Right lobe of liver (tissue), 6 donors: Measurements from ENCODE around the gene KCNB1. TPM values are rescaled to one million over a fixed set of nuclear protein-coding genes. Genes with fewer than 3 reads are reported as not detected.

Experiments
- ATAC-seq, 4 donors: fragments of 200-7000 bp; cut with Tn5 transposase; one replicate each; pipeline ENCODE4 v1.9.1; 2020; ENCODE audit warnings: mild to moderate bottlenecking in 4 of 4, moderate library complexity in 4 of 4
- DNase-seq, 3 donors: peaks; one replicate each; pipeline ENCODE4 v3.0.0-alpha.2; 2020
- H3K27ac ChIP-seq, 3 donors: fragments of 200-600 bp; one replicate each; pipeline ENCODE4 v1.8.0; 2022
- H3K27me3 ChIP-seq, 2 donors: fragments of 200-600 bp; one replicate each; pipeline ENCODE4 v1.8.0; 2022
- H3K36me3 ChIP-seq, 4 donors: fragments of 200-600 bp; sonication (generic) in 1 of 4; one replicate each; pipeline versions ENCODE4 v1.5.1 to v1.8.0; 2017 to 2022; ENCODE audit warnings: control low read depth in 1 of 4
- H3K4me1 ChIP-seq, 4 donors: fragments of 200-600 bp; sonication (generic) in 1 of 4; one replicate each; pipeline versions ENCODE4 v1.5.1 to v1.8.0; 2017 to 2022; ENCODE audit warnings: control low read depth in 1 of 4
- H3K4me3 ChIP-seq, 3 donors: fragments of 200-600 bp; one replicate each; pipeline ENCODE4 v1.8.0; 2022
- H3K9me3 ChIP-seq, 4 donors: fragments of 200-600 bp; sonication (generic) in 1 of 4; one replicate each; pipeline versions ENCODE4 v1.5.1 to v1.8.0; 2017 to 2022; ENCODE audit warnings: control low read depth in 1 of 4
- CTCF ChIP-seq, 4 donors: fragments of 200-600 bp in 3 of 4; fragments of 450-650 bp in 1 of 4; IDR thresholded peaks; one replicate each; pipeline versions ENCODE4 v1.5.1 to v1.8.0; 2016 to 2022; ENCODE audit warnings: antibody characterized with exemption in 4 of 4, mild to moderate bottlenecking in 2 of 4
- POLR2A ChIP-seq: fragments of 450-650 bp; IDR thresholded peaks from one replicate; pipeline ENCODE4 v1.6.1; 2017; ENCODE audit warnings: antibody characterized with exemption, mild to moderate bottlenecking
- WGBS: methylation state at CpG from one replicate; pipeline ENCODE4 v1.1.6; 2018; ENCODE audit warnings: low coverage, low lambda C conversion rate; ENCODE audit not compliant: insufficient coverage; ENCODE audit errors: missing lambda C conversion rate; 5-methylcytosine and 5-hydroxymethylcytosine counted together
- intact Hi-C, 2 donors: fragments of 100-400 bp; cut with DNase I; formaldehyde crosslinking; loops; one replicate each; pipeline versions ENCODE4 v1.11.2 to v1.14.1; 2022
- total RNA-seq, 6 experiments: library from RNA; depleted of rRNA in 2 of 6; stranded (reverse); fragments of >200 nt in 2 of 6; fragmentation: NEBNext Ultra II Directional in 3 of 6; extraction: Animal tissue kit (Norgen Biotek cat#: 25700) in 3 of 6; gene quantifications; one replicate each; pipeline versions ENCODE4 v1.1.0 to v1.2.4, GENCODE V29; 2016 to 2023
- donor health status: DM: no; HTN: yes; CAD: no.
- donor health status: DM: no; HTN: no; CAD: no.
- donor health status: DM: no; HTN: no; CAD: no.
- donor health status: DM: no; HTN: yes; CAD: no.
- donor health status: DM: no; HTN: yes; CAD: no.

The KCNB1 gene
- total RNA-seq, 6 experiments from 2014 or later, result 1.5 to 8.2 (median 3.8) TPM

GRCh38 chr20:49508435-49509199 is 26.1 kb upstream of the KCNB1 start:
- no peaks in the 10 kb centered on the region for H3K4me1 ChIP-seq
- TF ChIP-seq CTCF (IDR thresholded peaks at IDR 0.05) (peak; percentile 56 to 62 (median 60)), POLR2A (no peak)
- WGBS, result 24% methylated on average over 6 of the region's 14 CpGs
- H3K36me3 ChIP-seq, result no peaks in the 10 kb centered on the region
- intact Hi-C loops, result loop anchor here in 1 of 2 donors (5.0 kb wide), 1 partner anchor 176 kb away; no protein-coding TSS in a partner anchor
- ATAC-seq (peak; percentile 44 to 67 (median 60)), DNase-seq (no peak)
- no peaks in the 10 kb centered on the region for H3K9me3 ChIP-seq
- H3K4me3 ChIP-seq, result no peak overlapping the region
- H3K27me3 ChIP-seq, result no peaks in the 10 kb centered on the region
- no peak overlapping the region for H3K27ac ChIP-seq

- 67% methylated on average over 12 of the region's 21 CpGs for WGBS
- Histone ChIP-seq H3K36me3 (no peaks in the 10 kb centered on the region), H3K4me1 (no peaks in the 10 kb centered on the region), H3K9me3 (no peaks in the 10 kb centered on the region), H3K27me3 (no peaks in the 10 kb centered on the region), H3K27ac (no peak overlapping the region), H3K4me3 (no peak overlapping the region)
- DNase-seq, result no peak
- TF ChIP-seq POLR2A (no peak), CTCF (IDR thresholded peaks at IDR 0.05) (no peak)
- intact Hi-C loops, result loop anchor here in 1 of 2 donors (5.0 kb wide), 1 partner anchor 176 kb away; no protein-coding TSS in a partner anchor
- ATAC-seq, result peak in 1 of 4 donors; percentile 18
Measured at GRCh38 chr20:49507741-49508434, 25.4 kb upstream of the KCNB1 start.

GRCh38 chr20:49505518-49505917 is 23.1 kb upstream of the KCNB1 start:
- 32% methylated on average over 5 of the region's 9 CpGs for WGBS
- no peaks in the 10 kb centered on the region for H3K4me1 ChIP-seq
- no peaks in the 10 kb centered on the region for H3K9me3 ChIP-seq
- ATAC-seq, result peak; percentile 47 to 54 (median 50)
- H3K36me3 ChIP-seq, result no peaks in the 10 kb centered on the region
- H3K27me3 ChIP-seq, result no peaks in the 10 kb centered on the region
- peak in 2 of 3 donors; percentile 46 to 52 for DNase-seq
- TF ChIP-seq POLR2A (no peak), CTCF (IDR thresholded peaks at IDR 0.05) (no peak)
- intact Hi-C loops, result loop anchor here in 1 of 2 donors (5.0 kb wide), 1 partner anchor 173 kb away; no protein-coding TSS in a partner anchor
- no peak overlapping the region for H3K27ac ChIP-seq
- no peak overlapping the region for H3K4me3 ChIP-seq

- no peak overlapping the region for H3K4me3 ChIP-seq
- H3K27me3 ChIP-seq, result no peaks in the 10 kb centered on the region
- ATAC-seq (no peak), DNase-seq (no peak)
- no peaks in the 10 kb centered on the region for H3K9me3 ChIP-seq
- no peak overlapping the region for H3K27ac ChIP-seq
- no peaks in the 10 kb centered on the region for H3K36me3 ChIP-seq
- no peaks in the 10 kb centered on the region for H3K4me1 ChIP-seq
- 100% methylated on average over 1 of the region's 6 CpGs for WGBS
- intact Hi-C loops, result no loop called here
- TF ChIP-seq CTCF (IDR thresholded peaks at IDR 0.05), result no peak
- no peak for TF ChIP-seq POLR2A
Measured at GRCh38 chr20:49503176-49503575, 20.7 kb upstream of the KCNB1 start.
